GM20000 (cell line): ENCODE results near the gene USP44.

Experiments
- DNase-seq: peaks from one replicate; pipeline ENCODE4 v3.0.0; 2012; ENCODE audit warnings: low spot score
- CTCF ChIP-seq: IDR thresholded peaks from 2 replicates; pipeline ENCODE4 v1.5.1; 2012; ENCODE audit warnings: mild to moderate bottlenecking, control low read depth; ENCODE audit errors: extremely low read depth, missing control alignments

USP44 gene

GRCh38 chr12:95551305-95551704 lies at the start of gene USP44:
Gene USP44 (minus strand): TSS chr12:95551476. CDS start chr12:95534256, 17,220 bp downstream.
- no peak for DNase-seq

GRCh38 chr12:95600567-95600966 lies 49.3 kb upstream of the USP44 start:
- no peak for DNase-seq
- TF ChIP-seq CTCF = no peak

More at GRCh38 chr12:95551305-95551704, at the start of gene USP44:
- no peak for TF ChIP-seq CTCF

- TF ChIP-seq CTCF = no peak
- no peak for DNase-seq
Observed at GRCh38 chr12:95599880-95600279, 48.6 kb upstream of the USP44 start.

GRCh38 chr12:95594136-95594535 lies 42.9 kb upstream of the USP44 start:
- no peak for DNase-seq
- no peak for TF ChIP-seq CTCF

GRCh38 chr12:95593266-95593871 lies 42.1 kb upstream of the USP44 start:
- TF ChIP-seq CTCF = no peak
- DNase-seq = no peak

- TF ChIP-seq CTCF = no peak
- no peak for DNase-seq
Observed at GRCh38 chr12:95591731-95592130, 40.5 kb upstream of the USP44 start.

GRCh38 chr12:95590775-95591174 lies 39.5 kb upstream of the USP44 start:
- no peak for TF ChIP-seq CTCF
- no peak for DNase-seq
